HepG2 (cell line): ENCODE measurements around the gene DOCK4. TPM values are rescaled to one million over a fixed set of nuclear protein-coding genes. Genes with fewer than 3 reads are reported as not detected.

ENCODE experiments used
- ATAC-seq: fragments of 200-7000 bp; cut with Tn5 transposase; 3 replicates; pipeline ENCODE4 v1.9.1; 2020; ENCODE audit warnings: mild to moderate bottlenecking, moderate library complexity
- BruUV-seq: library from RNA; stranded (reverse); fragments of 400-500 nt; replicated peaks from 2 replicates; lab custom pipeline; 2021; lab: Mats Ljungman, UMichigan
- CTCF ChIA-PET: fragments of 300-600 bp; formaldehyde crosslinking; extraction: SDS; loops from one replicate; lab custom pipeline; 2021; ENCODE audit warnings: low total read pairs, inconsistent platforms, low intra/inter-chr PET ratio; lab: Yijun Ruan, JAX
- POLR2A ChIA-PET: fragments of 350-600 bp; sonication (Branson Sonifier 250); formaldehyde crosslinking; loops from one replicate; lab custom pipeline; 2020; ENCODE audit warnings: antibody characterized with exemption, inconsistent platforms; lab: Yijun Ruan, JAX
- DNase-seq: peaks from one replicate; pipeline ENCODE4 v3.0.0-alpha.2; 2015; ENCODE audit warnings: low spot score
- FAIRE-seq: peaks from 3 replicates; lab custom pipeline; 2011; peaks lifted over from hg19 to GRCh38; lab: Jason Lieb, UNC
- H2AFZ ChIP-seq: one replicate; pipeline ENCODE4 v1.6.1; 2011; ENCODE audit warnings: low read length, inconsistent platforms
- H3K27ac ChIP-seq: fragments of 300-600 bp; 3 replicates; pipeline ENCODE4 v1.8.0; 2011; ENCODE audit warnings: mixed run types, mild to moderate bottlenecking, mixed read lengths, low read length, inconsistent platforms; ENCODE audit not compliant: insufficient read depth; ENCODE audit errors: extremely low read length
- H3K27me3 ChIP-seq, 2 experiments: fragments of 200-600 bp in 1 of 2; 2 replicates in 1 of 2; 3 replicates in 1 of 2; pipeline versions ENCODE4 v1.6.0 to v1.8.0; 2011; ENCODE audit warnings: low read length in 2 of 2, mild to moderate bottlenecking in 2 of 2, moderate library complexity in 2 of 2, inconsistent platforms in 1 of 2; ENCODE audit not compliant: insufficient read depth in 2 of 2, control insufficient read depth in 1 of 2
- H3K36me3 ChIP-seq, 2 experiments: fragments of 200-600 bp in 1 of 2; replicated peaks in 1 of 2; 2 replicates in 1 of 2; 3 replicates in 1 of 2; pipeline versions ENCODE4 v1.5.1 to v1.8.0; 2011; ENCODE audit warnings: low read length in 2 of 2, inconsistent platforms in 1 of 2; ENCODE audit not compliant: insufficient read depth in 2 of 2, control insufficient read depth in 1 of 2
- H3K4me1 ChIP-seq: 2 replicates; pipeline ENCODE4 v1.5.1; 2012; ENCODE audit warnings: low read length, inconsistent platforms; ENCODE audit not compliant: insufficient read depth
- H3K4me2 ChIP-seq: 2 replicates; pipeline ENCODE4 v1.6.0; 2011; ENCODE audit warnings: low read depth, low read length, inconsistent platforms
- H3K4me3 ChIP-seq, 3 experiments: fragments of 200-600 bp in 1 of 3; sonication (generic), shearing (Covaris generic) in 1 of 3; replicated peaks in 1 of 3; 2 replicates each; pipeline ENCODE4 v1.5.1; 2011 to 2016; ENCODE audit warnings: low read length in 3 of 3, inconsistent platforms in 2 of 3, low read depth in 2 of 3, mild to moderate bottlenecking in 2 of 3, control low read depth in 1 of 3, mixed read lengths in 1 of 3; ENCODE audit not compliant: insufficient read depth in 1 of 3
- H3K79me2 ChIP-seq: one replicate; pipeline ENCODE4 v1.6.1; 2011; ENCODE audit warnings: low read length, inconsistent platforms; ENCODE audit not compliant: insufficient read depth
- H3K9ac ChIP-seq: 2 replicates; pipeline ENCODE4 v1.6.0; 2011; ENCODE audit warnings: mild to moderate bottlenecking, low read depth, low read length, inconsistent platforms; ENCODE audit not compliant: insufficient read depth
- H3K9me3 ChIP-seq: 2 replicates; pipeline ENCODE4 v1.5.1; 2012; ENCODE audit warnings: mild to moderate bottlenecking, low read length
- H4K20me1 ChIP-seq: 2 replicates; pipeline ENCODE4 v1.6.0; 2011; ENCODE audit warnings: inconsistent platforms, mild to moderate bottlenecking, low read length, moderate library complexity; ENCODE audit not compliant: insufficient read depth
- ADNP ChIP-seq: sonication (generic); formaldehyde crosslinking; IDR thresholded peaks from 2 replicates; pipeline ENCODE4 v1.4.0; 2020; ENCODE audit warnings: missing genetic modification reagents
- ELF4 ChIP-seq: sonication (generic); formaldehyde crosslinking; IDR thresholded peaks from 2 replicates; pipeline ENCODE4 v1.5.0; 2020; ENCODE audit warnings: missing genetic modification reagents, mild to moderate bottlenecking, moderate library complexity, borderline replicate concordance
- FOXA3 ChIP-seq: IDR thresholded peaks from 2 replicates; pipeline ENCODE4 v1.6.1; 2016; ENCODE audit warnings: missing genetic modification reagents, missing compliant biosample characterization
- JUND ChIP-seq: sonication (generic); formaldehyde crosslinking; IDR thresholded peaks from 2 replicates; pipeline ENCODE4 v1.8.0; 2022; ENCODE audit warnings: mild to moderate bottlenecking, missing genetic modification reagents
- KDM5B ChIP-seq: sonication (generic); formaldehyde crosslinking; IDR thresholded peaks from 2 replicates; pipeline ENCODE4 v1.4.0; 2020; ENCODE audit warnings: missing genetic modification reagents, mild to moderate bottlenecking, borderline replicate concordance
- LRRFIP1 ChIP-seq: sonication (generic); formaldehyde crosslinking; conservative IDR thresholded peaks from 2 replicates; pipeline ENCODE4 v1.4.0; 2020; ENCODE audit warnings: missing genetic modification reagents
- MAX ChIP-seq: IDR thresholded peaks from 2 replicates; pipeline ENCODE4 v1.6.1; 2012; ENCODE audit warnings: inconsistent platforms
- MEF2D ChIP-seq: sonication (generic); formaldehyde crosslinking; IDR thresholded peaks from 2 replicates; pipeline ENCODE4 v1.5.1; 2020; ENCODE audit warnings: mild to moderate bottlenecking, missing genetic modification reagents
- MTF1 ChIP-seq: sonication (generic); formaldehyde crosslinking; IDR thresholded peaks from 2 replicates; pipeline ENCODE4 v1.5.0; 2020; ENCODE audit warnings: missing genetic modification reagents
- POLR2A ChIP-seq, 2 experiments: IDR thresholded peaks; 2 replicates each; pipeline ENCODE4 v1.6.1; 2011; ENCODE audit warnings: low read depth in 2 of 2, low read length in 2 of 2, mild to moderate bottlenecking in 1 of 2, moderate library complexity in 1 of 2; ENCODE audit not compliant: insufficient read depth in 1 of 2
- RAD51 ChIP-seq: fragments of 450-650 bp; IDR thresholded peaks from 2 replicates; pipeline ENCODE4 v1.6.1; 2016; ENCODE audit warnings: borderline replicate concordance
- SMAD9 ChIP-seq: sonication (generic); formaldehyde crosslinking; IDR thresholded peaks from 2 replicates; pipeline ENCODE4 v1.5.1; 2020; ENCODE audit warnings: mild to moderate bottlenecking, missing genetic modification reagents
- SP2 ChIP-seq: sonication (generic); formaldehyde crosslinking; IDR thresholded peaks from 2 replicates; pipeline ENCODE4 v1.5.1; 2020; ENCODE audit warnings: mild to moderate bottlenecking, missing genetic modification reagents
- ZFP82 ChIP-seq: sonication (generic); formaldehyde crosslinking; IDR thresholded peaks from 2 replicates; pipeline ENCODE4 v1.5.1; 2020; ENCODE audit warnings: mild to moderate bottlenecking, missing genetic modification reagents, borderline replicate concordance
- ZIK1 ChIP-seq: sonication (generic); formaldehyde crosslinking; IDR thresholded peaks from 2 replicates; pipeline ENCODE4 v1.5.0; 2020; ENCODE audit warnings: mild to moderate bottlenecking, low read depth, missing genetic modification reagents, borderline replicate concordance
- ZNF224 ChIP-seq: sonication (generic); formaldehyde crosslinking; IDR thresholded peaks from 2 replicates; pipeline ENCODE4 v1.5.0; 2020; ENCODE audit warnings: mild to moderate bottlenecking, missing genetic modification reagents
- ZNF674 ChIP-seq: sonication (generic); formaldehyde crosslinking; IDR thresholded peaks from 2 replicates; pipeline ENCODE4 v1.5.0; 2020; ENCODE audit warnings: low read depth, mild to moderate bottlenecking, missing genetic modification reagents
- ZNF749 ChIP-seq: sonication (generic); formaldehyde crosslinking; IDR thresholded peaks from 2 replicates; pipeline ENCODE4 v1.8.0; 2022; ENCODE audit warnings: mild to moderate bottlenecking, missing genetic modification reagents, moderate library complexity, borderline replicate concordance
- WGBS: methylation state at CpG from one replicate; pipeline ENCODE4 v1.1.6; 2017; ENCODE audit warnings: low lambda C conversion rate; 5-methylcytosine and 5-hydroxymethylcytosine counted together
- in situ Hi-C: cut with HindIII; loops from 2 replicates; pipeline ENCODE4 v1.10.0; 2017; ENCODE audit warnings: low pct_unique_long_range_greater_than_20kb; ENCODE audit not compliant: extremely low pct_ligation_motif_present
- intact Hi-C: fragments of 100-400 bp; cut with micrococcal nuclease; formaldehyde crosslinking; loops from one replicate; pipeline ENCODE4 v1.10.0; 2022; ENCODE audit not compliant: unreplicated experiment
- polyA plus RNA-seq, 8 experiments: library from polyadenylated mRNA; depleted of rRNA in 3 of 8; stranded (reverse) in 7 of 8; unstranded in 1 of 8; fragments of >200 nt; fragmentation: Illumina TruSeq in 4 of 8; extraction: Trizol in 4 of 8; gene quantifications; 2 replicates each; pipeline versions ENCODE4 v1.2.1 to v1.2.3, GENCODE V29; 2011 to 2016; ENCODE audit warnings: low read depth in 4 of 8, missing spikeins in 1 of 8, mixed read lengths in 1 of 8; ENCODE audit not compliant: insufficient read depth in 1 of 8
- total RNA-seq, 5 experiments: library from RNA; depleted of rRNA; stranded (reverse); fragments of >200 nt; fragmentation: Illumina TruSeq; extraction: Trizol; gene quantifications; 2 replicates each; pipeline ENCODE4 v1.2.3, GENCODE V29; 2016; ENCODE audit warnings: low read depth in 1 of 5
- TF ChIP-seq, protein P1 (sequence below): sonication (generic); formaldehyde crosslinking; IDR thresholded peaks from 2 replicates; pipeline ENCODE4 v1.4.0; 2020; ENCODE audit warnings: missing genetic modification reagents, borderline replicate concordance
- TF ChIP-seq, protein P2 (sequence below): sonication (generic); formaldehyde crosslinking; IDR thresholded peaks from 2 replicates; pipeline ENCODE4 v1.8.0; 2022; ENCODE audit warnings: missing genetic modification reagents, mild to moderate bottlenecking, moderate library complexity, borderline replicate concordance

DOCK4 gene
- total and polyA plus RNA-seq, 2 of the 13 experiments (the other 11 are each of a cell fraction or from before 2014, with no cell fraction given): 13.5 to 17.4 TPM

- TF ChIP-seq ZNF749 (CRISPR knock-in tag): no peak
- TF ChIP-seq, protein P1, sequence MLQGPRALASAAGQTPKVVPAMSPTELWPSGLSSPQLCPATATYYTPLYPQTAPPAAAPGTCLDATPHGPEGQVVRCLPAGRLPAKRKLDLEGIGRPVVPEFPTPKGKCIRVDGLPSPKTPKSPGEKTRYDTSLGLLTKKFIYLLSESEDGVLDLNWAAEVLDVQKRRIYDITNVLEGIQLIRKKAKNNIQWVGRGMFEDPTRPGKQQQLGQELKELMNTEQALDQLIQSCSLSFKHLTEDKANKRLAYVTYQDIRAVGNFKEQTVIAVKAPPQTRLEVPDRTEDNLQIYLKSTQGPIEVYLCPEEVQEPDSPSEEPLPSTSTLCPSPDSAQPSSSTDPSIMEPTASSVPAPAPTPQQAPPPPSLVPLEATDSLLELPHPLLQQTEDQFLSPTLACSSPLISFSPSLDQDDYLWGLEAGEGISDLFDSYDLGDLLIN (CRISPR knock-in tag): no peak
- no peak for TF ChIP-seq MAX
Observed at GRCh38 chr7:112015146-112015545, 191.1 kb downstream of the DOCK4 start (continued).

- in situ Hi-C loops: no loop called here
- intact Hi-C loops: no loop called here
- Histone ChIP-seq H3K36me3 (no peaks in the 10 kb centered on the region), H3K27ac (no peak overlapping the region), H3K9ac (no peak overlapping the region), H3K4me3 (no peak overlapping the region), H4K20me1 (no peaks in the 10 kb centered on the region), H3K9me3 (no peaks in the 10 kb centered on the region), H3K27me3 (no peaks in the 10 kb centered on the region), H2AFZ (no peak overlapping the region), H3K79me2 (peaks cover 9% of the 10 kb centered on the region), H3K4me1 (peaks cover 10% of the 10 kb centered on the region), H3K4me2 (no peak overlapping the region)
- ChIA-PET POLR2A (no interaction called here), CTCF (no interaction called here)
- DNase-seq (no peak), FAIRE-seq (no peak), ATAC-seq (no peak)
- WGBS: 100% methylated on average over 1 of the region's 1 CpG
- BruUV-seq: no TSS peak
- TF ChIP-seq ADNP (CRISPR knock-in tag) (no peak), ZFP82 (no peak), LRRFIP1 (CRISPR knock-in tag) (no peak), MEF2D (CRISPR knock-in tag) (no peak), FOXA3 (CRISPR knock-in tag) (no peak), POLR2A (IDR thresholded peaks at IDR 0.05; ENCODE audit: insufficient read depth in 1 of 2, low read depth in 2 of 2, low read length in 2 of 2) (no peak), ZIK1 (CRISPR knock-in tag) (no peak), ZNF674 (no peak), KDM5B (no peak), ELF4 (no peak), ZNF224 (CRISPR knock-in tag) (no peak), RAD51 (no peak), SMAD9 (CRISPR knock-in tag) (no peak), SP2 (CRISPR knock-in tag) (no peak), MTF1 (CRISPR knock-in tag) (no peak), JUND (no peak)
- TF ChIP-seq, protein P2, sequence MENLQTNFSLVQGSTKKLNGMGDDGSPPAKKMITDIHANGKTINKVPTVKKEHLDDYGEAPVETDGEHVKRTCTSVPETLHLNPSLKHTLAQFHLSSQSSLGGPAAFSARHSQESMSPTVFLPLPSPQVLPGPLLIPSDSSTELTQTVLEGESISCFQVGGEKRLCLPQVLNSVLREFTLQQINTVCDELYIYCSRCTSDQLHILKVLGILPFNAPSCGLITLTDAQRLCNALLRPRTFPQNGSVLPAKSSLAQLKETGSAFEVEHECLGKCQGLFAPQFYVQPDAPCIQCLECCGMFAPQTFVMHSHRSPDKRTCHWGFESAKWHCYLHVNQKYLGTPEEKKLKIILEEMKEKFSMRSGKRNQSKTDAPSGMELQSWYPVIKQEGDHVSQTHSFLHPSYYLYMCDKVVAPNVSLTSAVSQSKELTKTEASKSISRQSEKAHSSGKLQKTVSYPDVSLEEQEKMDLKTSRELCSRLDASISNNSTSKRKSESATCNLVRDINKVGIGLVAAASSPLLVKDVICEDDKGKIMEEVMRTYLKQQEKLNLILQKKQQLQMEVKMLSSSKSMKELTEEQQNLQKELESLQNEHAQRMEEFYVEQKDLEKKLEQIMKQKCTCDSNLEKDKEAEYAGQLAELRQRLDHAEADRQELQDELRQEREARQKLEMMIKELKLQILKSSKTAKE (CRISPR knock-in tag): no peak
Observed at GRCh38 chr7:112014347-112014746, 191.9 kb downstream of the DOCK4 start.
